ENCODE results near the gene DLGAP1. TPM values are rescaled to one million over a fixed set of nuclear protein-coding genes. Genes with fewer than 3 reads are reported as not detected.

The DLGAP1 gene
- total RNA-seq, 4 donors from 2014 or later, result 1.2 to 1.4 (median 1.4) TPM

DNA sequence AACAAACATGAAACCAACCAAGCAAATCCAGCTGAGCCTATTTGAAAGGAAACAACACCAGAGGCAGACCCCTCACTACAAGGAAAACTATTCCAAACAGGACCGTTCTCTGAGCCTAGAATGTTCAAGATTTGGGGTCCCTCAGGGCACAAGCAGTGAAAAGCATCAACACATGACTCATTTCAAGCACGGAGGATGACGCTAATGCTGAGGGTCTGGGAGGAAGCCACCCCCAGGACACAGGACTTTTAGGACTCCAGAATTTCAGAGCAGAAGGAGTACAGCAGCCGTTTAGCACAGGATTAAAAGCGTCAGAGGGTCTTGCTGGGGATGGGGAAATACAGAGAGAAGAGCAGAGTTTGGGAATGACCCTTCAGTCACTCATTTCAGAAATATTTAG lies 168.9 kb downstream of the DLGAP1 start:
- no peak for TF ChIP-seq EP300 (IDR thresholded peaks at IDR 0.05)
- TF ChIP-seq POLR2A (IDR thresholded peaks at IDR 0.05; ENCODE audit: low read depth), result no peak
- TF ChIP-seq, protein P1, sequence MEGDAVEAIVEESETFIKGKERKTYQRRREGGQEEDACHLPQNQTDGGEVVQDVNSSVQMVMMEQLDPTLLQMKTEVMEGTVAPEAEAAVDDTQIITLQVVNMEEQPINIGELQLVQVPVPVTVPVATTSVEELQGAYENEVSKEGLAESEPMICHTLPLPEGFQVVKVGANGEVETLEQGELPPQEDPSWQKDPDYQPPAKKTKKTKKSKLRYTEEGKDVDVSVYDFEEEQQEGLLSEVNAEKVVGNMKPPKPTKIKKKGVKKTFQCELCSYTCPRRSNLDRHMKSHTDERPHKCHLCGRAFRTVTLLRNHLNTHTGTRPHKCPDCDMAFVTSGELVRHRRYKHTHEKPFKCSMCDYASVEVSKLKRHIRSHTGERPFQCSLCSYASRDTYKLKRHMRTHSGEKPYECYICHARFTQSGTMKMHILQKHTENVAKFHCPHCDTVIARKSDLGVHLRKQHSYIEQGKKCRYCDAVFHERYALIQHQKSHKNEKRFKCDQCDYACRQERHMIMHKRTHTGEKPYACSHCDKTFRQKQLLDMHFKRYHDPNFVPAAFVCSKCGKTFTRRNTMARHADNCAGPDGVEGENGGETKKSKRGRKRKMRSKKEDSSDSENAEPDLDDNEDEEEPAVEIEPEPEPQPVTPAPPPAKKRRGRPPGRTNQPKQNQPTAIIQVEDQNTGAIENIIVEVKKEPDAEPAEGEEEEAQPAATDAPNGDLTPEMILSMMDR (IDR thresholded peaks at IDR 0.05), result no peak
- TF ChIP-seq POLR2AphosphoS5 (IDR thresholded peaks at IDR 0.05), result no peak
- intact Hi-C loops (cut with DNase I), result no loop called here

DNA sequence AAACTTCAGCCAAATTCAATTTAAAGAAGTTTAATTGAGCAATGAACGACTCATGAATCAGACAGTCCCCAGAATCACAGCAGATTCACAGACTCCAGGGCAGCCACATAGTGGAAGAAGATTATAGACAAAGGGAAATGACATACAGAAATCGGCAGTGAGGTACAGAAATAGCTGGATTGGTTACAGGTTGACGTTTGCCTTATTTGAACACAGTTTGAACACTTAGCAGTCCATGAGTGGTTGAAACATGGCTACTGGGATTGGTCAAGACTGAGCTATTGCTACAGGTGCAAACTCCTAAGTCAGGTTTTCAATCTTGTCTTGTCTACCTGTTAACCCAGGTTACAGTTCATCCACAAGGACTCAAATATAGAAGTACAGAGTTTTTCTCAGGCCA lies 169.6 kb downstream of the DLGAP1 start:
- TF ChIP-seq EP300 (IDR thresholded peaks at IDR 0.05) (no peak), POLR2A (IDR thresholded peaks at IDR 0.05; ENCODE audit: low read depth) (no peak), POLR2AphosphoS5 (IDR thresholded peaks at IDR 0.05) (no peak)
- TF ChIP-seq, protein P1 (IDR thresholded peaks at IDR 0.05), result no peak
- 59% methylated on average over 3 of the region's 3 CpGs for WGBS
- Histone ChIP-seq H3K9me3 (no peaks in the 10 kb centered on the region), H3K36me3 (no peaks in the 10 kb centered on the region), H3K4me1 (no peaks in the 10 kb centered on the region), H3K27me3 (peaks cover 0 to 5% (median 0%) of the 10 kb centered on the region in 4 donors), H3K27ac (replicated peaks in 1 of 4) (no peak overlapping the region), H3K4me3 (no peak overlapping the region)
- no peak for DNase-seq (ENCODE audit: extremely low spot score)
- intact Hi-C loops (cut with DNase I), result no loop called here

More for the DNA sequence above, 168.9 kb downstream of the DLGAP1 start:
- WGBS, result 64% methylated on average over 5 of the region's 5 CpGs
- H3K27me3 ChIP-seq, result peaks cover 0 to 4% (median 0%) of the 10 kb centered on the region in 4 donors
- no peak overlapping the region for H3K4me3 ChIP-seq
- no peaks in the 10 kb centered on the region for H3K4me1 ChIP-seq
- H3K27ac ChIP-seq (replicated peaks in 1 of 4), result no peak overlapping the region
- DNase-seq (ENCODE audit: extremely low spot score), result no peak
- H3K9me3 ChIP-seq, result no peaks in the 10 kb centered on the region
- H3K36me3 ChIP-seq, result no peaks in the 10 kb centered on the region

DNA sequence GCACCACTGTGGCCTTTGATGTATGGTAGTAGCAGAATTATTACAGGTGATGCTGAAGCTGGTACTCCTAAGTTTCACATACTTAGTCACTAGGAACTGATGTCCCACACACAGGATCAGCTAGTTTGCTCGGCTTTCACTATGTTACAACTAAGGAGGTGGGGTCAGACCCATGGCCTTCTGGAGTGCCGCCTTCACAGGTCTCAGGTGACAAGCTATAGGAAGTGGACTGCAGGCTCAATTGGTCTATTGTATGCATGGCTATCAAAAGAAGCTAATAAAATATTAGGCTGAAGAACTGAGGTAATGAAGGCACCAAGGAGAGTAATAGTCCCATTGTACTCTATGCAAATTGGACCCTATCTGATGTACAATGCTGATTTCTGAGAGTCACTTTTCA lies 170.6 kb downstream of the DLGAP1 start:
- TF ChIP-seq, protein P1 (IDR thresholded peaks at IDR 0.05), result no peak
- TF ChIP-seq POLR2A (IDR thresholded peaks at IDR 0.05; ENCODE audit: low read depth), result no peak
- TF ChIP-seq EP300 (IDR thresholded peaks at IDR 0.05), result no peak
- no peak for TF ChIP-seq POLR2AphosphoS5 (IDR thresholded peaks at IDR 0.05)
- no peak for DNase-seq (ENCODE audit: extremely low spot score)
- Histone ChIP-seq H3K36me3 (no peaks in the 10 kb centered on the region), H3K4me1 (no peaks in the 10 kb centered on the region), H3K4me3 (no peak overlapping the region), H3K27me3 (peaks cover 0 to 5% (median 0%) of the 10 kb centered on the region in 4 donors), H3K9me3 (no peaks in the 10 kb centered on the region), H3K27ac (replicated peaks in 1 of 4) (no peak overlapping the region)
- intact Hi-C loops (cut with DNase I), result no loop called here
- 76% methylated on average over 2 of the region's 2 CpGs for whole genome bisulfite sequencing

DNA sequence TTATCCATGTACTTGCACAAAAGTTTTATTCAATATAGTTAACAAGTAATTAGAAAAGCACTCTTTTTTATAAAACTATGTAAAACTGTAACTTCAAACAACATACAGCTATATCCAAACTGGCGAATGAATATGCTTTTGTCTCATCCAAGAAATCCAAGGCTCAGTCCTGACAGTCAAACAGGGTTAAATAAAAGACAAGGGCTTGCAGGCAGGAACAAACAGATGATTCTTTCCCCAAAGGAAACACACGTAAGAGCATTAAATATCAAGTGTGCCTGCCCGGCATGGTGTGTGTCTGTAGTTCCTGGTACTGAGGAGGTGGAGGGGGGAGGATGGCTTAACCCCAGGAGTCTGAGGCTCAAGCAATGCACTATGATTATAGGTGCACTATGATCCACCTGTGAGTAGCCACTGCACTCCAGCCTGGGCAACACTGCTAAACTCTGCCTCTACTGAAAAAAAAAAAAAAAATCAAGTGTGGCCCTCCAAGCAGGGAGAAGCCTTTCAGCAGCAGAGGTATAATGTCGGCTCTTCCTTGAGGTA lies 171.3 kb downstream of the DLGAP1 start:
- H3K9me3 ChIP-seq, result no peaks in the 10 kb centered on the region
- peaks cover 0 to 5% (median 0%) of the 10 kb centered on the region in 4 donors for H3K27me3 ChIP-seq
- TF ChIP-seq POLR2A (IDR thresholded peaks at IDR 0.05; ENCODE audit: low read depth), result no peak
- no peak for DNase-seq (ENCODE audit: extremely low spot score)
- no peaks in the 10 kb centered on the region for H3K36me3 ChIP-seq
- no peak overlapping the region for H3K4me3 ChIP-seq
- no peak overlapping the region for H3K27ac ChIP-seq (replicated peaks in 1 of 4)
- no peaks in the 10 kb centered on the region for H3K4me1 ChIP-seq
- 52% methylated on average over 4 of the region's 4 CpGs for WGBS
- intact Hi-C loops (cut with DNase I), result no loop called here

DNA sequence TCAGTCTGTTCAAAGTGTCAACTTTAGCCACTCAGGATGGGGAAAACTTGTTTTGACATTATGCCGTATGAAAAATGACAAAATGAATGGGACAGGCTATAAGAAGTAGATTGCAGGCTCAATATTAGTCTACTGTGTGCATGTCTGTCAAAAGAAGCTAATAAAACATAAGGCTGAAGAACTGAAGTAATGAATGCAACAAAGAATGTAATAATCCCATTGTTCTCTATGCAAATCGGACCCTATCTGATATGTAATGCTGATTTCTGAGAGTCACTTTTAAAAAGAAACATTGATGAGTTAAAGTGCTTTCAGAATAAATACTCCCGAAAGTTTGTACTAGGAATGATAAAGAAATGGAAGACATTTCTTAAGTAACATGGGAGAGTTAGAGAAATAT lies 172.2 kb downstream of the DLGAP1 start:
- intact Hi-C loops (cut with DNase I), result no loop called here
- Histone ChIP-seq H3K4me3 (no peak overlapping the region), H3K4me1 (no peaks in the 10 kb centered on the region), H3K36me3 (no peaks in the 10 kb centered on the region), H3K9me3 (no peaks in the 10 kb centered on the region), H3K27ac (replicated peaks in 1 of 4) (no peak overlapping the region), H3K27me3 (peaks cover 0 to 5% (median 0%) of the 10 kb centered on the region in 4 donors)
- no peak for TF ChIP-seq EP300 (IDR thresholded peaks at IDR 0.05)
- no peak for TF ChIP-seq POLR2AphosphoS5 (IDR thresholded peaks at IDR 0.05)
- no peak for TF ChIP-seq POLR2A (IDR thresholded peaks at IDR 0.05; ENCODE audit: low read depth)
- TF ChIP-seq, protein P1 (IDR thresholded peaks at IDR 0.05), result no peak
- 55% methylated on average over 3 of the region's 3 CpGs for WGBS
- DNase-seq (ENCODE audit: extremely low spot score), result no peak
